IMR-90 (cell line): Measurements from ENCODE around the gene TMC1. TPM values are rescaled to one million over a fixed set of nuclear protein-coding genes. Genes with fewer than 3 reads are reported as not detected.

Source experiments
- ATAC-seq: fragments of 200-7000 bp; cut with Tn5 transposase; 2 replicates; pipeline ENCODE4 v1.9.1; 2020; ENCODE audit warnings: low read depth, mild to moderate bottlenecking, moderate library complexity
- BruUV-seq: library from RNA; stranded (reverse); fragments of 400-500 nt; replicated peaks from 2 replicates; lab custom pipeline; 2021; lab: Mats Ljungman, UMichigan
- CTCF ChIA-PET: fragments of 300-600 bp; formaldehyde crosslinking; extraction: SDS; loops from one replicate; lab custom pipeline; 2021; ENCODE audit warnings: antibody characterized with exemption; lab: Yijun Ruan, JAX
- POLR2A ChIA-PET: fragments of 300-600 bp; sonication (Branson Sonifier 250); formaldehyde crosslinking; loops from one replicate; lab custom pipeline; 2022; ENCODE audit warnings: antibody characterized with exemption; ENCODE audit not compliant: unreplicated experiment; lab: Charles Lee
- DNase-seq: peaks from one replicate; pipeline ENCODE4 v3.0.0; 2013
- H2AFZ ChIP-seq: replicated peaks from 2 replicates; pipeline ENCODE3; 2013; ENCODE audit warnings: low read length, mild to moderate bottlenecking; ENCODE audit not compliant: poor library complexity
- H2AK5ac ChIP-seq: 2 replicates; pipeline ENCODE4 v1.6.1; 2013; ENCODE audit warnings: low read depth, low read length, inconsistent platforms
- H2AK9ac ChIP-seq: replicated peaks from 2 replicates; pipeline ENCODE3; 2013; ENCODE audit warnings: mild to moderate bottlenecking, low read depth, low read length, moderate library complexity; ENCODE audit not compliant: poor library complexity
- H2BK120ac ChIP-seq: 2 replicates; pipeline ENCODE4 v1.6.1; 2013; ENCODE audit warnings: low read depth, low read length, inconsistent platforms
- H2BK15ac ChIP-seq: 3 replicates; pipeline ENCODE4 v1.6.1; 2013; ENCODE audit warnings: low read depth, low read length, inconsistent platforms
- H2BK20ac ChIP-seq: 2 replicates; pipeline ENCODE4 v1.6.1; 2013; ENCODE audit warnings: low read depth, mild to moderate bottlenecking, inconsistent platforms, low read length, moderate library complexity
- H2BK5ac ChIP-seq: 2 replicates; pipeline ENCODE4 v1.6.1; 2013; ENCODE audit warnings: mild to moderate bottlenecking, low read depth, low read length, inconsistent platforms; ENCODE audit not compliant: poor library complexity, severe bottlenecking
- H3K14ac ChIP-seq: replicated peaks from 2 replicates; pipeline ENCODE4 v1.6.1; 2013; ENCODE audit warnings: low read depth, low read length, inconsistent platforms
- H3K18ac ChIP-seq: 2 replicates; pipeline ENCODE4 v1.6.1; 2013; ENCODE audit warnings: low read depth, low read length, control low read depth
- H3K23ac ChIP-seq: 2 replicates; pipeline ENCODE4 v1.6.1; 2013; ENCODE audit warnings: low read depth, low read length, inconsistent platforms
- H3K27ac ChIP-seq: 2 replicates; pipeline ENCODE4 v1.5.1; 2013; ENCODE audit warnings: mild to moderate bottlenecking, control low read depth, low read length; ENCODE audit not compliant: insufficient read depth
- H3K27me3 ChIP-seq: 2 replicates; pipeline ENCODE4 v1.6.1; 2013; ENCODE audit warnings: low read length; ENCODE audit not compliant: control insufficient read depth, insufficient read depth
- H3K36me3 ChIP-seq: 2 replicates; pipeline ENCODE4 v1.6.1; 2013; ENCODE audit warnings: low read length, mixed read lengths; ENCODE audit not compliant: control insufficient read depth, insufficient read depth
- H3K4ac ChIP-seq: 2 replicates; pipeline ENCODE4 v1.6.1; 2013; ENCODE audit warnings: low read depth, low read length, inconsistent platforms
- H3K4me1 ChIP-seq: 2 replicates; pipeline ENCODE4 v1.6.1; 2013; ENCODE audit warnings: low read length, mixed read lengths; ENCODE audit not compliant: control insufficient read depth, insufficient read depth
- H3K4me2 ChIP-seq: 2 replicates; pipeline ENCODE4 v1.6.1; 2013; ENCODE audit warnings: low read depth, mild to moderate bottlenecking, control low read depth, low read length, moderate library complexity
- H3K4me3 ChIP-seq: 2 replicates; pipeline ENCODE4 v1.5.1; 2013; ENCODE audit warnings: low read depth, mild to moderate bottlenecking, control low read depth, low read length, moderate library complexity; ENCODE audit not compliant: insufficient read depth
- H3K56ac ChIP-seq: 2 replicates; pipeline ENCODE4 v1.6.1; 2013; ENCODE audit warnings: low read length, inconsistent platforms; ENCODE audit not compliant: insufficient read depth; ENCODE audit errors: extremely low read depth
- H3K79me1 ChIP-seq, 2 experiments: 2 replicates each; pipeline ENCODE4 v1.6.1; 2013; ENCODE audit warnings: low read length in 2 of 2, inconsistent platforms in 1 of 2, low read depth in 1 of 2
- H3K9ac ChIP-seq: 2 replicates; pipeline ENCODE4 v1.6.1; 2013; ENCODE audit warnings: low read depth, low read length, control low read depth
- H3K9me1 ChIP-seq: 2 replicates; pipeline ENCODE4 v1.6.1; 2013; ENCODE audit warnings: low read length, inconsistent platforms; ENCODE audit not compliant: insufficient read depth
- H3K9me3 ChIP-seq: 2 replicates; pipeline ENCODE4 v1.6.1; 2013; ENCODE audit warnings: low read length; ENCODE audit not compliant: control insufficient read depth, insufficient read depth
- H4K20me1 ChIP-seq: 2 replicates; pipeline ENCODE4 v1.6.1; 2013; ENCODE audit warnings: low read length, inconsistent platforms; ENCODE audit not compliant: insufficient read depth
- H4K5ac ChIP-seq: 2 replicates; pipeline ENCODE4 v1.6.1; 2013; ENCODE audit warnings: mild to moderate bottlenecking, low read depth, low read length, control low read depth
- H4K8ac ChIP-seq, 2 experiments: 2 replicates each; pipeline ENCODE4 v1.6.1; 2013; ENCODE audit warnings: low read depth in 2 of 2, low read length in 2 of 2, control low read depth in 1 of 2, inconsistent platforms in 1 of 2
- H4K91ac ChIP-seq: 2 replicates; pipeline ENCODE4 v1.6.1; 2013; ENCODE audit warnings: low read depth, low read length, inconsistent platforms; ENCODE audit not compliant: insufficient read depth
- BHLHE40 ChIP-seq: fragments of 150-350 bp; IDR thresholded peaks from 2 replicates; pipeline ENCODE4 v1.6.1; 2016; ENCODE audit warnings: mild to moderate bottlenecking, low read depth, low read length
- CEBPB ChIP-seq: IDR thresholded peaks from 2 replicates; pipeline ENCODE4 v1.6.1; 2012; ENCODE audit warnings: low read depth, low read length, improper control_type of control experiment
- CHD1 ChIP-seq: IDR thresholded peaks from 2 replicates; pipeline ENCODE4 v1.6.1; 2012; ENCODE audit warnings: low read depth, low read length, improper control_type of control experiment
- CTCF ChIP-seq: conservative IDR thresholded peaks from 2 replicates; pipeline ENCODE4 v1.5.1; 2012; ENCODE audit warnings: mild to moderate bottlenecking, low read depth, low read length, improper control_type of control experiment
- ELK1 ChIP-seq: fragments of 150-350 bp; IDR thresholded peaks from 2 replicates; pipeline ENCODE4 v1.6.1; 2016; ENCODE audit warnings: low read depth, mild to moderate bottlenecking, low read length, moderate library complexity, borderline replicate concordance
- MAFK ChIP-seq: IDR thresholded peaks from 2 replicates; pipeline ENCODE4 v1.6.1; 2012; ENCODE audit warnings: low read depth, low read length, improper control_type of control experiment
- MXI1 ChIP-seq: IDR thresholded peaks from 2 replicates; pipeline ENCODE4 v1.6.1; 2012; ENCODE audit warnings: low read depth, mild to moderate bottlenecking, low read length, moderate library complexity, borderline replicate concordance
- POLR2A ChIP-seq: IDR thresholded peaks from 2 replicates; pipeline ENCODE4 v1.6.1; 2012; ENCODE audit warnings: mild to moderate bottlenecking, low read depth, low read length
- RAD21 ChIP-seq: IDR thresholded peaks from 2 replicates; pipeline ENCODE4 v1.6.1; 2012; ENCODE audit warnings: low read length, improper control_type of control experiment
- RCOR1 ChIP-seq: IDR thresholded peaks from 2 replicates; pipeline ENCODE4 v1.6.1; 2012; ENCODE audit warnings: mild to moderate bottlenecking, low read length, improper control_type of control experiment; ENCODE audit not compliant: insufficient replicate concordance
- RFX5 ChIP-seq: IDR thresholded peaks from 2 replicates; pipeline ENCODE4 v1.8.0; 2012; ENCODE audit warnings: low read depth, mild to moderate bottlenecking, low read length, moderate library complexity
- SMC3 ChIP-seq: fragments of 150-350 bp; IDR thresholded peaks from 2 replicates; pipeline ENCODE4 v1.6.1; 2016; ENCODE audit warnings: low read depth, mild to moderate bottlenecking, antibody characterized with exemption, low read length, moderate library complexity
- USF2 ChIP-seq: fragments of 150-350 bp; IDR thresholded peaks from 2 replicates; pipeline ENCODE4 v1.6.1; 2017; ENCODE audit warnings: mild to moderate bottlenecking, antibody characterized with exemption, low read length, low read depth
- WGBS, 2 experiments: methylation state at CpG; one replicate each; pipeline versions ENCODE4 v1.1.5 to v1.1.7; 2013; ENCODE audit warnings: missing lambda C conversion rate in 2 of 2; ENCODE audit not compliant: insufficient read length in 1 of 2; ENCODE audit errors: extremely low coverage in 2 of 2; 5-methylcytosine and 5-hydroxymethylcytosine counted together
- dilution Hi-C: fragments of 300-500 bp; cut with HindIII; formaldehyde crosslinking; loops from one replicate; pipeline ENCODE4 v1.14.3; 2018; ENCODE audit warnings: low sequenced_read_pairs; ENCODE audit not compliant: unreplicated experiment
- in situ Hi-C: fragments of 300-500 bp; cut with MboI; formaldehyde crosslinking; loops from 3 replicates; pipeline ENCODE4 v1.14.3; 2019; ENCODE audit warnings: low sequenced_read_pairs, inconsistent platforms, mixed read lengths
- intact Hi-C: fragments of 100-400 bp; cut with micrococcal nuclease; formaldehyde crosslinking; loops from 2 replicates; pipeline ENCODE4 v1.10.0; 2022
- polyA plus RNA-seq, 3 experiments: library from polyadenylated mRNA; depleted of rRNA; stranded (reverse); fragments of >200 nt; gene quantifications; 2 replicates each; pipeline ENCODE4 v1.2.3, GENCODE V29; 2012; ENCODE audit warnings: low replicate concordance in 1 of 3
- total RNA-seq: library from RNA; depleted of rRNA; stranded (reverse); fragments of >200 nt; gene quantifications from 2 replicates; pipeline ENCODE4 v1.2.3, GENCODE V29; 2012

TMC1 gene
- total and polyA plus RNA-seq, 2 of the 4 experiments (the other 2 are of a cell fraction) = not detected

GRCh38 chr9:72542917-72543316 lies 21.5 kb downstream of the TMC1 start:
- H3K36me3 ChIP-seq = no peaks in the 10 kb centered on the region
- no CpG with 5 or more reads among the region's 1 CpG for WGBS, 2 experiments
- no peaks in the 10 kb centered on the region for H3K79me1 ChIP-seq
- dilution Hi-C loops = no loop called here
- DNase-seq = peak; percentile 52
- H2AK5ac ChIP-seq = no peak overlapping the region
- no peak overlapping the region for H3K9ac ChIP-seq
- peak overlapping the region; percentile 39; the same call in 1 of the 2 replicates for H4K5ac ChIP-seq
- peak overlapping the region; percentile 56; the same call in 1 of the 2 replicates for H3K27ac ChIP-seq
- H3K23ac ChIP-seq = peak overlapping the region; percentile 24; the same call in 1 of the 2 replicates
- peaks cover 5% of the 10 kb centered on the region for H3K9me1 ChIP-seq
- no peak overlapping the region for H3K4me3 ChIP-seq
- TF ChIP-seq MXI1 (no peak), POLR2A (no peak), RCOR1 (no peak), USF2 (no peak), MAFK (no peak), ELK1 (no peak), CTCF (no peak), RFX5 (no peak), CEBPB (no peak), CHD1 (no peak), BHLHE40 (no peak), RAD21 (no peak), SMC3 (no peak)
- H2AK9ac ChIP-seq = no peak overlapping the region
- H4K8ac ChIP-seq = peak overlapping the region in 1 of 2 experiments; percentile 45; a peak in 2 of 4 replicates
- H3K27me3 ChIP-seq = no peaks in the 10 kb centered on the region
- H4K20me1 ChIP-seq = no peaks in the 10 kb centered on the region
- peak overlapping the region; percentile 54; the same call in 1 of the 2 replicates for H3K4ac ChIP-seq
- peak; percentile 50 for ATAC-seq
- H4K91ac ChIP-seq = no peak overlapping the region
- peak overlapping the region; percentile 55 for H3K14ac ChIP-seq
- intact Hi-C loops = no loop called here
- H2BK20ac ChIP-seq = peak overlapping the region; percentile 61; the same call in 1 of the 2 replicates
- H3K56ac ChIP-seq = no peak overlapping the region
- BruUV-seq = no TSS peak
- no peaks in the 10 kb centered on the region; the same call in 1 of the 2 replicates for H3K4me1 ChIP-seq
- peak overlapping the region; percentile 67 for H2BK5ac ChIP-seq
- H3K4me2 ChIP-seq = no peak overlapping the region
- peak overlapping the region; percentile 28; the same call in 1 of the 3 replicates for H2BK15ac ChIP-seq
- H2AFZ ChIP-seq = no peak overlapping the region
- POLR2A ChIA-PET = no interaction called here
- CTCF ChIA-PET = no interaction called here
- peak overlapping the region; percentile 77 for H2BK120ac ChIP-seq
- H3K9me3 ChIP-seq = no peaks in the 10 kb centered on the region; the same call in 1 of the 2 replicates
- H3K18ac ChIP-seq = peak overlapping the region; percentile 36; the same call in 1 of the 2 replicates
- in situ Hi-C loops = no loop called here
